Measurements from ENCODE around the gene ATG7.
A peak's percentile ranks its signal among the peaks of the same experiment; 100 is the strongest.
"Not testable (repeated sequence)": the region's sequence is repeated elsewhere in the genome, so short reads cannot be mapped to it uniquely, and the experiment has no call there.

Gene ATG7

GRCh38 chr3:11511606-11512005 lies 239.4 kb downstream of the ATG7 start:
- H3K27ac ChIP-seq, H3K4me3 ChIP-seq: not testable (repeated sequence)

DNA sequence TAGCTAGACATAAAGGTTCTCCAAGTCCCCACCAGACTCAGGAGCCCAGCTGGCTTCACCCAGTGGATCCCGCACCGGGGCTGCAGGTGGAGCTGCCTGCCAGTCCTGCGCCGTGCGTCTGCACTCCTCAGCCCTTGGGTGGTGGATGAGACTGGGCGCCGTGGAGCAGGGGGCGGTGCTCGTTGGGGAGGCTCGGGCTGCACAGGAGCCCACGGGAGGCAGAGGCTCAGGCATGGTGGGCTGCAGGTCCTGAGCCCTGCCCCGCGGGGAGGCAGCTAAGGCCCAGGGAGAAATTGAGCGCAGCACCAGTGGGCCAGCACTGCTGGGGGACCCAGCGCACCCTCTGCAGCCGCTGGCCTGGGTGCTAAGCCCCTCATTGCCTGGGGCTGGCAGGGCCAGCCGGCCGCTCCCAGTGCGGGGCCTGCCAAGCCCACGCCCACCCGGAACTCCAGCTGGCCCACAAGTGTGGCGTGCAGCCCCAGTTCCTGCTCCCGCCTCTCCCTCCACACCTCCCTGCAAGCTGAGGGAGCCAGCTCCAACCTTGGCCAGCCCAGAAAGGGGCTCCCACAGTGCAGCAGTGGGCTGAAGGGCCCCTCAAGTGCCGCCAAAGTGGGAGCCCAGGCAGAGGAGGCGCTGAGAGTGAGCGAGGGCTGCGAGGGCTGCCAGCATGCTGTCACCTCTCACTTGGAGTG lies 241.1 kb downstream of the ATG7 start:
- H3K4me3 ChIP-seq = not testable (repeated sequence)
- H3K27ac ChIP-seq = peak overlapping the region in 18 of 21 experiments; percentile 17 to 77 (median 62)

DNA sequence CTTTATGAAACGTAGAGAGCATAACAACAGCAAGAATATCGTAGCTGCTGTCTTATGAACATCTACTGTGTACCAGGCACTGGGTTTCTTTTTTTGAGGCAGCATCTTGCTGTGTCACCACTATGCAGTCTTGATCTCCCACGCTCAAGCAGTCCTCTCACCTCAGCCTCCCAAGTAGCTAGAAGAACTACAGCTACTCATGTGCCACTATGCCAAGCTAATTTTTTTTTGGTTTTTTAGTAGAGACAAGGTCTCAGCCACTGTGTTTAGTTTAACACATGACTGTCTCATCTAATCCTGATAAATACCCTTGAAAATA lies 241.6 kb downstream of the ATG7 start:
- Histone ChIP-seq H3K4me3 (no peak overlapping the region), H3K27ac (peak overlapping the region in 18 of 21 experiments; percentile 17 to 77 (median 62))

- H3K27ac ChIP-seq = peak overlapping the region in 14 of 21 experiments; percentile 23 to 77 (median 60)
- H3K4me3 ChIP-seq = no peak overlapping the region
These were observed 242.1 kb downstream of the ATG7 start for GRCh38 chr3:11514191-11514821.

GRCh38 chr3:11517601-11518000 lies 245.4 kb downstream of the ATG7 start:
- H3K4me3 ChIP-seq = no peak overlapping the region
- no peak overlapping the region for H3K27ac ChIP-seq

GRCh38 chr3:11521167-11521566 lies 249.0 kb downstream of the ATG7 start:
- no peak overlapping the region for H3K4me3 ChIP-seq
- no peak overlapping the region for H3K27ac ChIP-seq

DNA sequence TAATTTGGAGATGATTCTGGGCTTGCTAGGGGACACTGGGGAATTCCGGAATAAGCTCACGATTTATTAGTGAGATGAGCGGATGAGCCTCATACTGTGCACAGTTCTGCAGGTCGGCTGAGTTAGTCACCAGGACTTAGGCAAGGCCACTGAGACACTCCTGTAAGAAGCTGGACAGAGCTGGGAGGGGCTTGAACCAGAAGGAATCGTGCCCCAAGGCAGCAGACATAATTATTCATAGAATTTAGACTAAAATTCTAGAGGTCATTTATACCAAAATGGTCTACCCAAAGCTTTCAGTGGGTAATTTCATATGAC lies 250.2 kb downstream of the ATG7 start:
- no peak overlapping the region for H3K4me3 ChIP-seq

GRCh38 chr3:11522953-11523571 lies 250.9 kb downstream of the ATG7 start:
- Histone ChIP-seq H3K27ac (peak overlapping the region in 7 of 21 experiments; percentile 1 to 67 (median 22)), H3K4me3 (no peak overlapping the region)

More for the DNA sequence above, 250.2 kb downstream of the ATG7 start:
- no peak overlapping the region for H3K27ac ChIP-seq

DNA sequence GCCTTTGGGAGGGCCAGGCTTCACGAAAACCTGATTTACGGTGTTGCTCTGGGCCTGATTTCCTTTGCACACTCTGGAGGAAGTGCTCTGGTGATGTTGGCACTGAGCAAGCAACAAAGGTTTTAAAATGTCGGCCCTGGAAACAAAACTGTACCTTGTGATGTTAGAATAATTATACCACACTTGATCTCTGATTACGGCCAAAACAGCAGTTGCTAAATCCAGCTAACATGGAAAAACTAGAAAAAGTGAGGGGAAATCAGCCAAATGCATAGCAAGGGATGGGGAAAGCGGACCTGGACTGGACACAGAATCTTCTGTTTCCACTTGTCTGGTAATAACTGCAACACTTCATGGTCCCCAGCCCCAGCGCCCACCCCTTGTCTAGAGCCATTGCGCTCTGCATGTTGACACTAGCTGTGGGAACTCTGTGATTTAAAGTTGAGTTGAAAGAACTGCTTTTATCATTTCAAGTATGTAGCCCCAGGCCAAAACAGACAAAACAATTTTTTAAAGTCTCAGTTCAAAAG lies 251.4 kb downstream of the ATG7 start:
- H3K4me3 ChIP-seq = no peak overlapping the region
- peak overlapping the region in 8 of 21 experiments; percentile 1 to 67 (median 18) for H3K27ac ChIP-seq

GRCh38 chr3:11526121-11526520 lies 253.9 kb downstream of the ATG7 start:
- not testable (repeated sequence) for H3K4me3 ChIP-seq, H3K27ac ChIP-seq

DNA sequence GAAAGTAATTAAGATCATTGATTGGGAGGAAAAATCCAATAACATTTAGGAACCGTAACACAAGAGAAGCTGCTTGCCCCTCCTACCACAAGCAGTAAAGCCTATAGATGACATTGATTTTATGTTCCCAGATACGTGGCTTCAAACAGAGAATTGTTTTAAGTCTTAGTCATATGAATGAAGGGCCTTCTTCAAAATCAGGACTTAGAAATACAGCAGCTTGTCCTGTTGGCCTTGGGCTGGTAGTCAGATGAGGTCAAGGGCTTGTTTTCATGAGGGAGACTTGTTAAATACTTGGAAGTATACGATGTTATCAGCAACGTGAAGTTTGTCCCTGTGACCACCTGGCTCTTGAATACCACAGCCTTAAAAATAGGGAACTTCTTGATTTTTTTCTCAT lies 257.1 kb downstream of the ATG7 start:
- Histone ChIP-seq H3K4me3 (no peak overlapping the region), H3K27ac (peak overlapping the region in 9 of 21 experiments; percentile 4 to 74 (median 58))

DNA sequence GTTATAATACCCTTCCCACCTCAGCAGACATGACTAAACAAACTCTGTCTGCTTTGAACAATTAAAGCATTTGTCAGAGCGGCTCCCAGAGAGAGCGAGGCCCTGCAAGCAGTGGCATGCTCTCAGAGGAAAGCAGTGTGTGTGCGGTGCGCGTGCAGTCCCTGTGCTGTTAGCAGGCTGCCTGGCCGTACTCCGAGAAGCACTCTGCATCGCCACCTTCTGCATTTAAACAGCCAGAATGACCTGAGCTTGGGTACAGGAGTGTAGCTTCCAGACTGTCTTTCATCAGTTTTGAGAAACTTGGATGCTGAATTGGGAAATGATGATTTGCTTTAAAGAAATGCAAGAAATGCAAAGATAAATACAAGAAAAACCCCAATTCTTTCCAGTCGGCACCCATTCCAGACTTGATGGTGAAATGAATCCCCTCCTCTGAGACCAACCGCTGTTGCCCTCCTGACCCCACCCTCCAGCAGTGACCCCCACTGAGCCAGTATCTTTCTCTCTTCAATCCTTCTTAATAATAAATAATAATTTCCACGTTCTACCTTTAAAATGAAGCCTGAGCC lies 258.0 kb downstream of the ATG7 start:
- Histone ChIP-seq H3K27ac (peak overlapping the region in 7 of 21 experiments; percentile 18 to 74 (median 52)), H3K4me3 (no peak overlapping the region)

DNA sequence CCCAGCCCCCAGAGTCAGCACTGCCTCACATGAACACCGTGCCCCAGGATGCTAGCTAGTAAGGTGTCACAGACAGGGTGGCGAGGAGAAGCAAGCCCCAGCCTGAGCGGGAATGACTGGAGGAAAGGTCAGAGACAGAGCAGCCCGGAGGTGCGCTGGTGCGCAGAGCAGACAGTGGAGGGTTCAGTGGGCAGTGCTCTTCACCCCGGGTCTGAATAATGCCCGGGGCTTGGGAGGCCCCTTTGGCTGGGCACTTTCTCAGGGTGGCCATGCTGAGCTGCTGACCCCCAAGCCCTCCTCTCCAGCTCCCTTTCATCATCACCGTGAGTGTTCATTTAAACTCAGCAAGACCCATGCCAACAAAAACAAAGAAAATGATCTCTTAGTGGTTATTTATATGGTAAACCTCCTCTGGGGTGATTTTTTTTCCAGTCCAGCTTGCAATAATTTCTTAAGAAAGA lies 260.8 kb downstream of the ATG7 start:
- H3K27ac ChIP-seq = peak overlapping the region in 4 of 21 experiments; percentile 22 to 69 (median 52)
- no peak overlapping the region for H3K4me3 ChIP-seq

DNA sequence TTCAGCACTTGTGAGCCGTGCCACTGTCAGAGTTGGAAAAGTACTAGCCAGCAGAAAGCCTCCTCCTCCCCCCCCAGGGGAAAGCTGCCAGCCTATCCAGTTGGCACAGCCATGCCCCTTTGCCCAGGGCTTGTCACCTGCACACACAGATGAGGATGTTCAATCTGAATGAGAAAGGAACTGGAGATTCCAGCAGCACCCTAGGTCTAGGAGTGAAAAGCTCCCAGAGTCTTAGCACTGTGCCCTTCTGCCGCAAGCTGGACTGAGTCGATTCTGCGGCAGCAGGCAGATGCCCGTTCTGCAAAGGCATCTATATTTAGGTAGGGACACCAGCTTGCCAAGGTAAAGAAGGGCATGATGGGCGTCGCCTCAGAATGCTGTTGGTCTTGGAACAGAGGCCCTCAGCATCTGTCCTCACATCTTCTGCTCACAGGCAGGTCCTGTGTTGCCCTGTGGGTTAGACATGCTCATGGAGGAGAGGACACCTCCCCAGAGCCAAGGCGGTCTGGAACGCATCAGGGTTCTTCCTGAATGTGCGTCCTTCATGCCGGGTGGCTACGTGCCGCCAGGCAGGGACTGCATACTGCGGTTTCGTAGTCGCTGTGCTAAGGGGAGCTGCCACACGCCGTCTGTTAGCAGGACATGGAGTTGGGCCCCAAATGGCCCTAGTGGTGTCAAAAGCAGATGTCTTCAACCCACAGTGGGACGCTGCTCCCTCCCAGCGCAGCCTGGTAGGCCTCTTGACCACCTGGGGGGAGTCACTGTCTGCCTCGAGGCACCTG lies 262.0 kb downstream of the ATG7 start:
- peak overlapping the region in 7 of 21 experiments; percentile 5 to 71 (median 39) for H3K27ac ChIP-seq
- no peak overlapping the region for H3K4me3 ChIP-seq

- Histone ChIP-seq H3K4me3 (no peak overlapping the region), H3K27ac (peak overlapping the region in 6 of 21 experiments; percentile 33 to 71 (median 40))
These were observed 262.6 kb downstream of the ATG7 start for GRCh38 chr3:11534793-11535101.

GRCh38 chr3:11535243-11535960 lies 263.2 kb downstream of the ATG7 start:
- H3K27ac ChIP-seq = peak overlapping the region in 3 of 21 experiments; percentile 4 to 71 (median 42)
- no peak overlapping the region for H3K4me3 ChIP-seq

- Histone ChIP-seq H3K4me3 (no peak overlapping the region), H3K27ac (no peak overlapping the region)
These were observed 264.1 kb downstream of the ATG7 start for GRCh38 chr3:11536132-11536935.

DNA sequence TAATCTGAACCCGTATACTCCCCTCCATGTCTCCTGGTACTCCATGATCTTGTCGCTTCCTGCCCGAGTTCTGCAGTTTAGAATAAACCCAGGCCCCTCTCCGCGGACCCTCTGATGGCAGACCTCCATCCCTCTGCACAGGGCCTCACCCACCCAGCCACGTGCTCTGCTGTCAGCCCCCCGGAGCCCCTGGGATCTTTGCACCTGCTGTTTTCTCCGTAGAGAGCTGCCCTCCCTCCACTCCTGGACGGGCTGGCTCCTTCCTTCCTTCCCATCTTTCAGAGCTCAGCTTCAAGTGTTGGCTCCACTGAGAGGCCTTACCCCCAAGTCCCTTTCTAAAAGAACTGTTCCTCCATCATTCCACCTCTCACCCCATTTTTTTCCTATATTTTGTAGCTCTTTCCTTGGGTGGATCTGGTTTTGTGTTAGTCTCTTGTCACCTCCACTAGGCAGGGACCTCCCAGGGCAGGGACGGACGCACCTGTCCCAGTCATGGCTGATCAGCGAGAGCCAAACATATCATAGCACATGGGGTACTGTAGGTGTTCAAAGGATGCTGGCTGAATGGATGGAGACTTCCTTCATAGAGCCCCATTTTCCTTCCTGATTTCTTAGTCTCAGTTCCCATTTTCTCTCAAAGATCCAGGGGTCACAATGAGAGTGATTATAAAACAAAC lies 264.9 kb downstream of the ATG7 start:
- no peak overlapping the region for H3K4me3 ChIP-seq
- no peak overlapping the region for H3K27ac ChIP-seq
